Endodermal cell (in vitro differentiated cells): ENCODE results near the gene FGF12. TPM values are rescaled to one million over a fixed set of nuclear protein-coding genes. Genes with fewer than 3 reads are reported as not detected.

Experiments
- DNase-seq: peaks from one replicate; pipeline ENCODE4 v3.0.0-alpha.2; 2017
- H3K27ac ChIP-seq: 2 replicates; pipeline ENCODE4 v1.5.1; 2013; ENCODE audit warnings: mild to moderate bottlenecking, low read depth, low read length, moderate library complexity
- H3K27me3 ChIP-seq: 2 replicates; pipeline ENCODE4 v1.6.1; 2013; ENCODE audit warnings: mild to moderate bottlenecking, low read length, moderate library complexity; ENCODE audit not compliant: insufficient read depth, control insufficient read depth, poor library complexity, severe bottlenecking
- H3K36me3 ChIP-seq: 2 replicates; pipeline ENCODE4 v1.7.0; 2013; ENCODE audit warnings: mild to moderate bottlenecking, low read length, moderate library complexity; ENCODE audit not compliant: control insufficient read depth, insufficient read depth
- H3K4me1 ChIP-seq: one replicate; pipeline ENCODE4 v1.7.0; 2013; ENCODE audit warnings: low read length; ENCODE audit not compliant: control insufficient read depth, insufficient read depth
- H3K4me3 ChIP-seq: 2 replicates; pipeline ENCODE4 v1.5.1; 2013; ENCODE audit warnings: mild to moderate bottlenecking, low read length, moderate library complexity
- H3K9ac ChIP-seq: 2 replicates; pipeline ENCODE4 v1.6.1; 2013; ENCODE audit warnings: mild to moderate bottlenecking, low read length, moderate library complexity; ENCODE audit not compliant: poor library complexity, severe bottlenecking; ENCODE audit errors: extremely low read depth
- H3K9me3 ChIP-seq: 2 replicates; pipeline ENCODE4 v1.6.1; 2013; ENCODE audit warnings: mild to moderate bottlenecking, low read length, moderate library complexity; ENCODE audit not compliant: control insufficient read depth
- H3K27ac Mint-ChIP-seq: 2 replicates; pipeline ENCODE4 v1.8.0; 2020; ENCODE audit warnings: mixed read lengths
- H3K27me3 Mint-ChIP-seq: 2 replicates; pipeline ENCODE4 v1.8.0; 2021; ENCODE audit warnings: mild to moderate bottlenecking, mixed read lengths; ENCODE audit not compliant: insufficient read depth
- H3K36me3 Mint-ChIP-seq: 2 replicates; pipeline ENCODE4 v1.8.0; 2020; ENCODE audit warnings: low read depth, mixed read lengths
- H3K4me1 Mint-ChIP-seq: 2 replicates; pipeline ENCODE4 v1.8.0; 2020; ENCODE audit warnings: mixed read lengths
- H3K4me3 Mint-ChIP-seq: 2 replicates; pipeline ENCODE4 v1.8.0; 2020; ENCODE audit warnings: mild to moderate bottlenecking, moderate library complexity, mixed read lengths
- H3K9me3 Mint-ChIP-seq: 2 replicates; pipeline ENCODE4 v1.8.0; 2020; ENCODE audit warnings: mild to moderate bottlenecking, mixed read lengths
- CTCF ChIP-seq: fragments of 200-600 bp; sonication (generic); conservative IDR thresholded peaks from 2 replicates; pipeline ENCODE4 v1.5.0; 2021; ENCODE audit warnings: antibody characterized with exemption, mild to moderate bottlenecking
- WGBS, 2 experiments: methylation state at CpG; one replicate each; pipeline versions ENCODE4 v1.1.5 to v1.1.7; 2013; ENCODE audit warnings: missing lambda C conversion rate in 2 of 2, mixed read lengths in 1 of 2; ENCODE audit not compliant: insufficient coverage in 1 of 2, insufficient read length in 1 of 2; 5-methylcytosine and 5-hydroxymethylcytosine counted together
- total RNA-seq, 2 donors: library from RNA; stranded (reverse); fragmentation: NEBNext Ultra II Directional in 1 of 2; extraction: Animal tissue kit (Norgen Biotek cat#: 25700) in 1 of 2; gene quantifications; 2 replicates in 1 of 2; 3 replicates in 1 of 2; pipeline ENCODE4 v1.2.1, GENCODE V29; 2021

Gene FGF12
- total RNA-seq, 2 donors from 2014 or later = 22.9 to 25.2 TPM

GRCh38 chr3:192340031-192340430 is 387.3 kb downstream of the FGF12 start:
- H3K4me1 Mint-ChIP-seq = peaks cover 17% of the 10 kb centered on the region

GRCh38 chr3:192339214-192339613 is 388.1 kb downstream of the FGF12 start:
- Histone ChIP-seq H3K9me3 (no peaks in the 10 kb centered on the region), H3K4me1 (no peaks in the 10 kb centered on the region), H3K4me3 (no peak overlapping the region), H3K27ac (no peak overlapping the region), H3K9ac (no peak overlapping the region), H3K36me3 (no peaks in the 10 kb centered on the region), H3K27me3 (no peaks in the 10 kb centered on the region)
- Mint-ChIP-seq H3K4me3 (no peak overlapping the region), H3K27me3 (no peaks in the 10 kb centered on the region), H3K27ac (peak overlapping the region; percentile 32), H3K9me3 (no peaks in the 10 kb centered on the region), H3K36me3 (peaks cover 2% of the 10 kb centered on the region), H3K4me1 (peaks cover 20% of the 10 kb centered on the region)
- 62 to 75% methylated on average over 2 of the region's 2 CpGs for WGBS, 2 experiments
- DNase-seq = no peak
- no peak for TF ChIP-seq CTCF

More at GRCh38 chr3:192340031-192340430, 387.3 kb downstream of the FGF12 start:
- Mint-ChIP-seq H3K36me3 (peaks cover 2% of the 10 kb centered on the region), H3K4me3 (no peak overlapping the region), H3K27ac (no peak overlapping the region), H3K27me3 (no peaks in the 10 kb centered on the region), H3K9me3 (no peaks in the 10 kb centered on the region)
- Histone ChIP-seq H3K9ac (no peak overlapping the region), H3K27me3 (no peaks in the 10 kb centered on the region), H3K36me3 (no peaks in the 10 kb centered on the region), H3K27ac (no peak overlapping the region), H3K9me3 (no peaks in the 10 kb centered on the region), H3K4me1 (no peaks in the 10 kb centered on the region), H3K4me3 (no peak overlapping the region)
- 94 to 100% methylated on average over 1 of the region's 1 CpG for WGBS, 2 experiments
- TF ChIP-seq CTCF = no peak
- DNase-seq = no peak

- H3K36me3 Mint-ChIP-seq = no peaks in the 10 kb centered on the region
- WGBS, 2 experiments = 93 to 100% methylated on average over 4 to 5 of the region's 5 CpGs
- peak; percentile 50 for TF ChIP-seq CTCF
Observed at GRCh38 chr3:192336286-192336685, 391.1 kb downstream of the FGF12 start.

More at GRCh38 chr3:192336286-192336685, 391.1 kb downstream of the FGF12 start:
- H3K27ac Mint-ChIP-seq = no peak overlapping the region
- Histone ChIP-seq H3K9ac (no peak overlapping the region), H3K27me3 (no peaks in the 10 kb centered on the region), H3K9me3 (no peaks in the 10 kb centered on the region), H3K4me3 (no peak overlapping the region), H3K27ac (no peak overlapping the region), H3K36me3 (no peaks in the 10 kb centered on the region), H3K4me1 (no peaks in the 10 kb centered on the region)
- H3K9me3 Mint-ChIP-seq = no peaks in the 10 kb centered on the region
- H3K4me3 Mint-ChIP-seq = no peak overlapping the region
- no peaks in the 10 kb centered on the region for H3K27me3 Mint-ChIP-seq
- H3K4me1 Mint-ChIP-seq = peaks cover 34% of the 10 kb centered on the region
- DNase-seq = no peak
